Stimulated activated CD8-positive, alpha-beta memory T cell treated with anti-CD3 and anti-CD28 coated beads, Interleukin-15, amount 100 ng/mL, for 1 hour (primary cell): ENCODE measurements around the gene NOS1.

Experiments used
- DNase-seq: peaks from one replicate; pipeline ENCODE4 v3.0.0-alpha.2; 2020; ENCODE audit warnings: low read depth

NOS1 gene

DNA sequence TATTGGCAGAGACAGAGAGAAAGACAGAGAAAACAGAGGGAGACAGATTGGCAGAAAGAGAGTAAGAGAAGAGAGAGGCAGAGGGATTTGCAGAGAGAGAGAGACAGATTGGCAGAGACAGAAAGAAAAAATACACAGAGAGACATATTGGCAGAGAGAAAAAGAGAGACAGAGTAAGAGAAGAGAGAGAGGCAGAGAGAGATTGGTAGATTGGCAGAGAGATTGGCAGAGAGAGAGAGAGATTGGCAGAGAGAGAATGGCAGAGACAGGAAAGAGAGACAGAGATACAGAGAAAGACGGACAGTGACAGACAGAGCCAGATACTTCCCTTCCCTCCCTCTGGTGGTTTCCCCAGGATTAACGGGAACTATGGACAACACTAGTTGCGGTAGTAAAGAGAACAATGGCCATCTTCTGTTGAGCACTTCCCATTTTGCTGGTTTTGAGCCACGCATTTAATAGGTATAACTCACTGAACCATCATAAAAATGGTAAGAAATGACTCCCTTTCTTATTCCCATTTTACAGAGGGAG lies 2.6 kb upstream of the NOS1 start:
- no peak for DNase-seq

- DNase-seq, result no peak
Observed at GRCh38 chr12:117363056-117363662, 1.7 kb upstream of the NOS1 start.

- no peak for DNase-seq
Observed at GRCh38 chr12:117362391-117362790, 965 bp upstream of the NOS1 start.

DNA sequence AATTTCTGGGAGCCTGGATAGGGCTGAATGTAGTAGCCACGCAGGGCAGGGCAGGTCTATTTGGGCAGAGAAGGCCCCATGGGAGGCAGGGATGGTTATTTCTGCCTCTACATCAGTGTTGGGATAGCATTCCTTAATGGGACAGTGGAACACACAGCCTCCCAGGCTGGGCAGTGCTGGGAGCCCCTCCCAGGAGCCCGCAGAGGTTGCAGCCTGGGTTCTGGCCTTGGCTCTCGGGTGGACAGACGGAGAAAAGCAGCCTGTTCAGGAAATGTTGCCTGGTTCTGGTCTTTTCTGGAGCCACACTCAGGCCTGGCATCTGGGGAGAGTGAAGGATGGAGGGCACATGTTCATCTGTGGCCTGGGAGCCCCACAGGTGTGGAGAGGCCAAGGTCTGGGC lies 479 bp upstream of the NOS1 start:
- no peak for DNase-seq

- no peak for DNase-seq
Observed at GRCh38 chr12:117360551-117361346, 677 bp downstream of the NOS1 start.

- no peak for DNase-seq
Observed at GRCh38 chr12:117360222-117360550, 1.2 kb downstream of the NOS1 start.

DNA sequence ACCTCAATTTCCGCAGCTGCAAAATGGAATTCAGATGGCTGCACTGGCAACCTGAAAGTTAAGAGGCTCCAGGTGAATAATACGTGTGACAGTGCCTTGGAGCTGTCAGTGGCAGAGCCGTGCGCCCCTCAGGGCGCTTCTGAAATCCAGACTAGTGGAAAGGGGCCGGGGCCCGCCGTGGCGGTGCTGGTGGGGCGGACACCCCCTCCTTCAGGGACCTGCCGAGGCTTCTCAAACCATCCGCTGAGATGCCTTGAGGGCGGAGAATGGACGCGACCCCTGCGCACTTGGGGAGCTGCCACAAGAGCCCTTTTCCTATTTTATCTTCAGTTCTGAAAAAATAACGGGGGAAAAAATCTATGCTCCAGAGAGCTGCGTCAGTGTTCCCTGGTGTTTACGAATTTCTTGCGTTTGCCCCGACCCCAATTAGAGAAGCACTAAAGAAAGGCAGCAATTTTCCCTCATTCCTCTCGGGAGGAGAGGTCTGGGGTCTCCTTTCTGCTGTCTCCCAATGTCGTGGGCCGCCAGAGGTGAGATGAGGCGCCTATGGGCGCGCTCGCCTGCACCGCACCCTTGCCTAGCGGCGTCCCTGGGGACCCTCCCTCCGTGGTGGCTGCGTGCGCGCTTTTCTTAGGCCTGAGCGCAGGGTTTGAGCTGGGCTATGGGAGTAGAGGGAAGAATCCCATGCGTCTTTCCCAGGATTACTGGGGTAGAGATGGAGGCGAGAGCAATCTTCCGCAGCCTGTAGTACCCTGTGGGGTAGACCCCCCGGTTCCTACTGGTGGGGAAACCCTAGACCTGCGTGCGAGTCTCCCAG lies 2.2 kb downstream of the NOS1 start:
- no peak for DNase-seq

- DNase-seq, result no peak
Observed at GRCh38 chr12:117356048-117356447, 5.4 kb downstream of the NOS1 start.

DNA sequence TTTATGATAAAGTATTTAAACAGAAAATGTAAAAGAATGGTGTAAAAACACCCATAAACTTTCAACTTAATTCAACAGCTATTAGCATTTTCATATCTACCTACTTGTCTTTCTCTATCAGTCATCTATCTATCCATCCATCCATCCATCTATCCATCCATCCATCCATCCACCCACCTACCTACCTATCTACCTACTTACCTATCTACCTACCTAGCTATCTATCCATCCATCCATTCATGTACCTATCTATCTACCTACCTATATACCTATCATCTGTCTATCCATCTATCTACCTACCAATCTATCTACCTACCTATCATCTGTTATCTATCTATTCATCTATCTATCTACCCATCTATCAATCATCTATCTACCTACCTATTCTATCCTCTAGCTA lies 8.5 kb downstream of the NOS1 start:
- DNase-seq, result no peak

GRCh38 chr12:117352206-117352605 lies 9.2 kb downstream of the NOS1 start:
- DNase-seq, result no peak

DNA sequence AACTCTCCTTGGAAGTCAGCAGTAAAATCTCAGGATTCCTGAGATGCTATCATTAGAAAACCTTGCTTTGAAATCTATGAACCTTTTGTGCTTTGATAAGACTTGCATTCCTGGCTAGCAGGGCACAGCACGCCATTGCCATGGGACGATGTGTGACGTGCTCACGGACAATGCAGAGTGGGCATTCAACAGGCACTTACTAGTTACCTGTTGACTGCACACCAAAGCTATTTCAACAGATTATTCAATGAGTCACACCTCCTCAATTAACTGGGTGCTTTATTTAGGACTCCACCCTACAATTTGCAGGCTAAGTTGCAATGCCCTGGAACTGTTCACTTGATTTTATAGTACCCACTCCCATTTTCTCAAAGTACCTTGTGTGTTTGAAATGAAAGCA lies 11.3 kb downstream of the NOS1 start:
- no peak for DNase-seq

DNA sequence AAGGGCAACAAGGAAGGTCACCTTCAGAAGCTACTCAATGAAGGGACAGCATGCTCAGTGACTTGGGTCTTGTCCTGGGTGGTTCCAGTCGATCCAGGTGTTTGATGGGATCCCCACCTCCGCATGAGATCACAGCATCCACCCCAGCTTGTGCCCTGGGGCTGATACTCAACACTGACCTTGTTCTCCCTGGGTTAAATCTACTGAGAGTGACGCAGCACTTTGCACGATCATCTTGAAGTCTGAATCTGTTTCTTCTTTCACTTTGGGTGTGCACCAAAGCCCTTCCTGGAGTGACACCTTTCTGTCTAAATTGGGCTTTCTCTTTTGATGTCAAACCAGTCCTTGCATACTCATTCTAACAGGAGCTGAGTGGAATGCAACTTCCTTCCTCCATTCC lies 13.8 kb downstream of the NOS1 start:
- DNase-seq, result no peak

- no peak for DNase-seq
Observed at GRCh38 chr12:117344716-117345115, 16.7 kb downstream of the NOS1 start.

GRCh38 chr12:117343849-117344248 lies 17.6 kb downstream of the NOS1 start:
- no peak for DNase-seq

GRCh38 chr12:117343296-117343695 lies 18.1 kb downstream of the NOS1 start:
- DNase-seq, result no peak

- no peak for DNase-seq
Observed at GRCh38 chr12:117342682-117343081, 18.7 kb downstream of the NOS1 start.

DNA sequence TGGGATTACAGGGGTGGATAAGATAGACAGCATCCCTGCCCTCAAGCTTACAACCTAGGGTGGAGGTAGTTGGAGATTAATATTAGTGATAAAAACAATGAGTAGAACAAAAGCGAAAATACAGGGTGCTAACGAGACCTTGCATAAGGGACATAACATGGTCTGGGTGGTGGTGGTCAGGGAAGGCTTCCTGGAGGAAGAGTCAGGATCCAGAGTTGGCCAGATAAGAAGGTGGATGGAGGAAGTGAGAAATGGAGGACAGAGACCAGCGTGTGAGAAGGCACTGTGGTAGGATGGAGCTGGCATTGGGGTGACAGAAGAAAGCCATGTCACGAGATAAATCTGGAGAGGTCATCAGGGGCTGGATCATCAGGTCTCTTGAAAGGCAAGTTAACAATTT lies 19.2 kb downstream of the NOS1 start:
- no peak for DNase-seq

- no peak for DNase-seq
Observed at GRCh38 chr12:117339104-117339503, 22.3 kb downstream of the NOS1 start.

DNA sequence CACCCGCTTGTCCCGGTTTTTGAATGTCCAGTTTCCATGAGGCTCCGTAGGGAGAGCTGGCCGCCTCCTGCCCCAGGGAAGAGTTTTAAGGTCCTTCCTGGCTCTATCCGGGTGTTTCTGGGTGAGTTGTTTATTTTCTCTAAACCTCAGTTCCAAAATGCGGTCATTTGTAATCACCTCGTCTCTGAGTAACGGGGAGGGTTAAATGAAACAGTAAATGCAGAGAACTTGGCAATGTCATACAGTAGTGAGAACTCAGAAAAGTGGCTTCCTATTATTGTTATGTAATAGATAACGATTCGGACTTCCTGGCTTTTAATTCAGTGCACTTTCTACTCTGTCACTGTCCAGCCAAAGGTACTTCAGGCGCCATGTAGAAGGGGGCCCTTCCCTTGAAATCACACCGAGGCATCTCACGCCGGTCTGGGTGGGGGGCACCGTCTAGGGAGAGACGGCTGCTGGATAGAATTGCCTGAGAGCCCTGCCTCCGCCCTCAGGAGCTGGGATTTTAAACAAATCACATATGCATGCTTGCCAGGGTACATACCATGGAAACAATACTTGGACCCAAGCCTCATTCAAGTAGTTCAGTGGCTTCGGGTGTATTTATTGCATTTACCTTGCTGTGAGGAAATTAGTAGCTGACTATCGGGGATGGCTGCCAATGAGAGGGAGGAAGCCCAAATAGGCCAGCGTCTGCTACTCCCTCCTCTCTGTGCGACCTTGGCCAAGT lies 26.4 kb downstream of the NOS1 start:
- DNase-seq, result no peak

- DNase-seq, result no peak
Observed at GRCh38 chr12:117334051-117334450, 27.4 kb downstream of the NOS1 start.

DNA sequence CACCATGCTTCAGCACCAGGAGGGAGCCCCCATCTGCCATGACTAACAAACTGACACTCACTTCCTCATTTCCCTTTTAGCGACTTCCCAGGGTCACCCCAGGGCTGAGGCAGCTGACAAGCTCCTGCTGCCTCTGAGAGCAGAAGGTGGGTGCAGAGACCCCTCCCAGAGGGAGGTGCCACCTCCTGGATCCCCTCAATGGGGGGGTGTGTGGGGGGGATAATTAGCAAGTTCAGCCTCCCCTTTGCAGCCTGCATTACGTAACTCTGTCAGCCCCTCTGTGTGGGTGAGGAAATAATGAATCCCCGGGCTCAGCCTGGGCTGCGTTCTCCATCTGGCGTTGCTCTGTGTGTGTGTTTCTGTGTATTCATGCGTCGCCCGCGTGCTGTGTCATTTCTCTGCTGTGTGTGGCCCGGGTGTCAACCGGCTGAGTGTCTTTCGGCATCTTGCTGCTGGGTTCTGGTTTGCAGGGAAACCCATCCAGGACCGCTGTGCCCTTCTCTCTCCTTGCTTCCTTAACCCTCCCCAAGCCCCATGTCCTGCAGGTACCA lies 28.0 kb downstream of the NOS1 start:
- DNase-seq, result no peak

DNA sequence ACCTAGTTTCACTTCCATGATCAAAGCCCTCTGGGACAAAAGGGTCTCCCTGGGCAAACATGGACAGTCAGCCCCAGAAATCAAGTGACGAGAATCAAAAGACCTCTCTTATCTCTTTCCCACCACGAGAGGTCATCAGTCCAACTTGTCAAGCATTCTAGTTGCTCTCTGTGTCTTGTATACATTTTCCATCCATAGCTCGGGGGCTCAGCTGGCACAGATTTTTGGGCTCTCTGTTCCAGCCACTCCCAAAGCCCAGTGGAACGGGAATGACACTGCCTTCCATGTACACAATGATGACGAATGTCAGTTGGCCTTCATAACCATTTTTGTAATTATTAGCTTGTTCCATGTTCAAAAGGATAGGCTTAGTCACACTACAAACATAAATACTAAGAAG lies 29.7 kb downstream of the NOS1 start:
- no peak for DNase-seq
